Stimulated activated CD4-positive, alpha-beta T cell treated with anti-CD3 and anti-CD28 coated beads, TNF-alpha, amount 100 ng/mL, for 1 hour (primary cell): ENCODE measurements around the gene RPLP1.
"Not testable (repeated sequence)": the region's sequence is repeated elsewhere in the genome, so short reads cannot be mapped to it uniquely, and the experiment has no call there.

Experiments
- DNase-seq, 3 donors: peaks; one replicate each; pipeline ENCODE4 v3.0.0-alpha.2; 2020; ENCODE audit warnings: low read depth in 3 of 3, low spot score in 1 of 3

The RPLP1 gene

DNA sequence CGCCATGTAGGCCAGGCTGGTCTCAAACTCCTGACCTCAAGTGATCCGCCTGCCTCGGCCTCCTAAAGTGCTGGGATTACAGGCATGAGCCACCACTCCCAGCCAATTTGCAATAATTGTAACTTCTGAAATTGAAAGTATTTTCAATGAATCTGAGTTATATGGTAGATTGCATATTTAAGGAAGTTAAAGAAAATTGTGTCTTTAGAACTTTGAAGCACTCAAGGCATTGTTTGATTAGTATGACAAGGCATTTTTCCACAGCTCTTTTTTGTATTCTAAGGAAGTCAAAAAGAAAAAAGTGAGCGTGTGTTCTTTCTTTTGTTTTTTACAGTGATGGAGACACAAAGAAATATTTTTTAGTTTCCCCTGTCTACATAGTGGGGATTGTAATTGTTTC, 15.7 kb upstream of the RPLP1 start:
- DNase-seq, result no peak

DNA sequence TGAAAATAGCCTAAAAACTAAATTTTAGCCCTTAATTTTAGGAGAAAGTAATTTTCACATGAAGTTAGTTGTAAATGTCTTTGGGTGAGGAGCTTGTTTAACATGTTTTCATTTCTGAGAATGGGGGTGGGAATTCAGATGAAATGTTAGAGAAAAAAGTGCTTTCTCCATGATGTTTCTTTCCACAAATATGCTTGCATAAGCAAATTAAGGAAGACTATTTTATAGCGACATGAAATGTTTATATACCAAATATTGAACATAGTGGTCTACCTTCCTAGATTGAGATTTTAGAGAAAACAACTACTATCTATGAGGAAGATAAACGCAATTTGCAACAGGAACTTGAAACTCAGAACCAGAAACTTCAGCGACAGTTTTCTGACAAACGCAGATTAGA, 13.0 kb upstream of the RPLP1 start:
- DNase-seq, result no peak

DNA sequence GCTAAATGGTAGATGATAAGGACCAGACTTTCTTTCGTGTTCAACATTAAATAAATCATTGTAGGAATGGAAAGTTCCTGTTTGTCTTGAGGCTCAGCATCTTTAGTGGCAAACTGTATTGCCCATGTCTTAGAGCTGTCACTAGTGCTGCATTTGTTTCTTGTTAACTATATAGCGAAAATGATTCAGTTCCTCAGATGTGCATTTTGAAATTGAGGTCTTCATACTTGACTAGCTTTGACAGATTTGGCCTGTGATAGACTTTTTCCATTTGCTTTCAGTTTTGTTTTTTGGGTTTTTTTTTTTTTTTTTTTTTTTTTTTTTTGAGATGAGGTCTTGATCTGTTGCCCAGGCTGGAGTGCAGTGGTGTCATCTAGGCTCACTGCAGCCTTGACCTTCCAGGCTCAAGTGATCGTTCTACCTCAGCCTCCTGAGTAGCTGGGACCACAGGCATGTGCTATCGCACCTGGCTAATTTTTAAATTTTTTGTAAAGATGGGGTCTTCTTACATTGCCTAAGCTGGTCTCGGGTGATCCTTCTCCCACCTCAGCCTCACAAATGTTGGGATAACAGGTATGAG, 9.5 kb upstream of the RPLP1 start:
- DNase-seq, result no peak

DNA sequence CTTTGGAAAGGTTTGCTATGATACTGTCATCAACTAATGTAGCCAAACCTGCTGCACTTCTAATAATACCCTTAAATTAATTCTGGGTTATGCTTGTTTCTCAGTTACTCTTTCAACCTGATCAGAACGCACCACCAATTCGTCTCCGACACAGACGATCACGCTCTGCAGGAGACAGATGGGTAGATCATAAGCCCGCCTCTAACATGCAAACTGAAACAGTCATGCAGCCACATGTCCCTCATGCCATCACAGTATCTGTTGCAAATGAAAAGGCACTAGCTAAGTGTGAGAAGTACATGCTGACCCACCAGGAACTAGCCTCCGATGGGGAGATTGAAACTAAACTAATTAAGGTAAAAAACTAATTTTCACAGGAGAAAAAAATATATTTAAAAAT, 7.9 kb upstream of the RPLP1 start:
- DNase-seq, result no peak

DNA sequence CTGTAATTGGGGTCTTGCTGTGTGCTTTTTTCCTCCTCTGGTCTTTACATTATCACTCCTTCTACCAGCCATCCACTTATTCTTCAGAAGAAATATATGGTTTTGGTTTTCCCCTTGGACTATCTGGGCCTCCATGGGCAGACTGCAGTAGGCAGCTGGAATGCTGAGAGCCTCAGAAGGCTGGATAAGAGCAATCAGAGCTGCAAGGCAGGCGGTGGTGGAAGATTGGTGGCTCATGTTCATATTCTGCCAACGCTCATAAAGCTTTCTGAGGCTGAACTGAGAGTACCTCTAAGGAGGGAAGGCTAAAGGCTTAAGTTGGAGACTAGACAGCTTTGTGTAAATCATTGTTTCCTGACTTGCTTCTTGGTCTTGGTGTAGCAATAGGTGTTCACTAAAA, 5.7 kb upstream of the RPLP1 start:
- no peak for DNase-seq

DNA sequence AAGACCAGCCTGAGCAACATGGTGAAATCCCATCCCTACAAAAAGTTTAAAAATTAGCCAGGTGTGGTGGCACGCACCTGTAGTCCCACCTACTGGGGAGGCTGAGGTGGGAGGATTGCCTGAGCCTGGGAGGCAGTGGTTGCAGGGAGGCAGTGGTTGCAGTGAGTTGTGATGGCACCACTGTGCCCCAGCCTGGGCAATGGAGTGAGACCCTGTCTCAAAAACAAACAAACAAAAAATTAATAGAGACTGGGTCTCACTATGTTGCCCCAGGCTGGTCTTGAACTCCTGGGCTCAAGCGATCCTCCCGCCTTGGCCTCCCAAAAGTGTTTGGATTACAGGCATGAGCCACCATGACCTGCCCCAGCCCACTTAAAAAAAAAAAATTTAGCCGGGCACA, 2.4 kb upstream of the RPLP1 start:
- DNase-seq, result not testable (repeated sequence)

DNA sequence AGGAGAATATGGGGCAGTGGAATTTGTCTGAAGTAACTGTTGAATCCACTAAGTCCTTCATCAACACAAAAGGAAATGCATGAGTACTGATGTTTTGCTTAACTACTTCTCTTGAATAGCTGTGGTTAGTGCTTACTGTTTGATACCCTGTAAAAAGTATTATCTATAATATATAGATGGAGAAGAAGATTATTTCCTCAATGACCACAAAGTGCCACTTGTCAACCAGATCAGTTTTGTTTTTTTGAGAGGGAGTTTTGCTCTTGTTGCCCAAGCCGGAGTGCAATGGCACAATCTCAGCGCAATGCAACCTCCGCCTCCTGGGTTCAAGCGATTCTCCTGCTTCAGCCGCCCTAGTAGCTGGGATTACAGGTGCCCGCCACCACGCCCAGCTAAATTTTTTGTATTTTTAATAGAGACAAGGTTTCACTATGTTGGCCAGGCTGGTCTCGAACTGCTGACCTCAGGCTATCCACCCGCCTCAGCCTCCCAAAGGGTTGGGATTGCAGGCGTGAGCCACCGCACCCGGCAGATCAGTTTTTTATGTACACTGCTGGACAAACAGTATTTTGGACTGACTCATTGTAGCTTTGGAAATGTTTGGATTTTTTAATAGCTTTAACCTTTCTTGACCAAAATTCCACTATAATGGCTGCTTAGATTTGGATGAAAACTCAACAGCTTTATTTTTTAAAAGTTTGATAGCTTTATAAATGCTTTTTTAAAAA, 1.5 kb upstream of the RPLP1 start:
- DNase-seq, result no peak

DNA sequence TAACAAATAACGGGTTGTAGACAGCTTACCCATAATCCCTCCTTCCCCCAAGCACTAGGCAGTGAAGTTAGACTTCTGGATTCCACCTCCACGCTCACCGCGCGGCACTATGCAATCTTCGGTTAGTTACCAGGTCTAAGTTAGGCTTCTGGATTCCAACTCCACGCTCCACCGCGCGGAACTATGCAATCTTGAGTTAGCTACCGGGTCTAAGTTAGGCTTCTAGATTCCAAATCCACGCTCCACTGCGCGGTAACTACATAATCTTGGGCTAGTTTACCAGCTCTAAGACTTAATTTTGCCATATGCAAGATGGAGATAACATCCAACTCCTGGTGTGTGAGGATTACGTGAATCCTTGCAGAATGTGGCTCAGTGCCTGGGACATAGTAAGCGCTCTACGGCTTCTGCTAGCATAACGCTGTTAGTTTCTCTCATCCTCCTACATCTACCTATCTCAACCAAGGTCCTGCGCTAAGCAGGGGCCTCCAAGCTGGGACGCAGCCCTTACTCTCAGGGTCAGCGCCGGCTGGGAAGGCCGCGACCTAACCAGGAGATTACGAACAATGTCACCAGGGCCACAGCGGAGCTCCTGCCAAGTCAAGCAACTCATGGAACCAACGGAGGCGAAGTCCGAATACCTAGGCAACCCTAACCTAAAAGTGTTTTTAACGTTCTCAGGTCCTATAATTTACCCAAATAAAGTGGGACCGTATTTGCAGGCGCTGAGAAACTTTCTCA, 497 bp upstream of the RPLP1 start:
- no peak for DNase-seq

DNA sequence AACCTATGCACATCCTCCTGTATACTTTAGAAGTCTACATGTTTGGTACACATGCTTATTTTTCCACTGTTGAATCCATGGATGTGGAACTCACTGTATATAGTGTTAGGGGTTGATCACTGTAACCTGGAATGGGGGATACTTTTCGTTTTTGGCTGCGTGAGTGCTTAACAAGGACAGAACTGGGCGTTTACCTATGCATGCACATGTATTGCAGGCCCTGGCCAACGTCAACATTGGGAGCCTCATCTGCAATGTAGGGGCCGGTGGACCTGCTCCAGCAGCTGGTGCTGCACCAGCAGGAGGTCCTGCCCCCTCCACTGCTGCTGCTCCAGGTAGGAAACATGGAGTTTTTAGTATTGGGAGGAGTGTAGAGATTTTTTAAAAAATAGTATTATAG, 2.3 kb downstream of the RPLP1 start:
- no peak for DNase-seq

DNA sequence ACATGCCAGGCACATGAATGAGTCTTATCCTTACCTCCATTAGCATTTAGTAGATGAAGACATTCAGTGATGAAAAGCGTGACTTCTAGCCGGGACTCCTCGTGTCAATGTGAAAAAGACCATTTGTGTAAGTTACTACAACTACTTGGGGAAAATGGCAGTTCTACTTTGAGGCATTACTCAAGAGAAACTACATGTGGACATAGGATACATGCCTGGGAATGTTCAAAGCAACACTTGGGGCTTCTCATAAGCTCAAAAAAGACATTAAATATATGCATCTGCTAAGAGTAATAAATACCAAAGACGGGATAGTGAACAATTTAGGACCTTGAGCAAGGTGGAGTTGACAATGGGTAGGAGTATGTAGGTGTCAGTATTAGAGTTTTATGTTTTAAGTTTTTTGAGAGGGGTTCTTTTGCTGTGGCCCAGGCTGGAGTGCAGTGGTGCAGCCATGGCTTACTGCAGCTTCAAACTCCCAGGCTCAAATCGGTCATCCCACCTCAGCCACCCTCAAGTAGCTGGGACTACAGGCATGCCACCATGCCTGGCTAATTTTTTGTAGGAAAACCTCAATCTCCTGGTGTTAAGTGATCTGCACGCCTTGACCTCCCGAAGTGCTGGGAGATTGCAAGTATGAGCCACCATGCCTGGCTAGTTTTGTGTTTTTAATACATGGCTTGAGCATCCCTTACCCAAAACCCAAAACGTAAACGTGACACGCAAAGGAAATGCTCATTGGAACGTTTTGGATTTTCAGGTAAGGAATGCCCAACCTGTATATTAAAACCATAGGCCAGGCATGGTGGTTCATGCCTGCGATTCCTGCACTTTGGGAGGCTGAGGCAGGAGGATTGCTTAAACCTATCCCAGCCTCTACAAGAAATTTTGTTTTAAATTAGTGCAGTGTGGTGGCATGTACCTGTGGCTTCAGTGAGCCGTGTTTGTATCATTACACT, 3.9 kb downstream of the RPLP1 start:
- DNase-seq, result no peak

DNA sequence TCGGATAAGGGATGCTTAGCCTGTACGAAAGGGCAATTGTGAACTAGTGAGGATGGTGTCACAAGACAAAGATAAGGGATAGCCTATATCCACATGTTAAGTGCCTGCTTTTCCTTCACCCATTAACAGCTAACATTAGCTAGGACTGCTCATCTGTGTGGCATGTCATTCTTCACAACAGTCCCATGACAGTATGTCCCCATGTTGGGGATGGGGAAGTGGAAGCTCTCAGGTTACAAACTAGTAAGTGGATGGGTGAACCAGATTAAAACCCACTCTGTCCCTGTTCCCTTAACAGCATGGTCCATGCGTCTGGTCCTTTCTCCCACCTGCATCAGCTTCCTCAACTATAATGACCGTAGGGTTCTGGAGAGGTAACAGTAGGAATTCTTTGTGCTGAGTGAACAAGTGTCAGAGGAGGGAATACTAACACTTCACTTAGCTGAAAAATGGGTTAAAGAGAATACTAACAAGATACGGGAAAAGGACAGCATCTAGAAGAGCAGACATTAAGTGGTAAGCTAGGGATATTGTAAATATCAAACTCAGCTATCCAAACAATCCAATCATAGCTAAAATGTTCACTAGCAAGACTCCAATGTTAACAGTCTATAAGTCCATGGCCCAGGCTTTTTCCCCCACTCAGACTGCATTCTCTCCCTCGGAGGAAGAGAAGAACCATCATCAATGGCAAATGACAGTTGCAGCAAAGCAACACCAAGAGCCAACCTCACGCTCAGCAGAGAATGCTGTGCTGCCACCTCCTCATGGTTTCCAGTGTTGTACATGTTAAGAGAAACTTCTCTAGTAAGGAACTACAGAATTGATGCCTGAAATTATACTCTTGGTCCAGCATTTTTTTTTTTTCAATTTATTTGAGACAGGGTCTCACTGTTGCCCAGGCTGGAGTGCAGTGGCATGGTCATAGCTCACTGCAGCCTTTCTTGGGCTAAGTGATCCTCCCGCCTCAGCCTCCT, 5.0 kb downstream of the RPLP1 start:
- DNase-seq, result no peak

DNA sequence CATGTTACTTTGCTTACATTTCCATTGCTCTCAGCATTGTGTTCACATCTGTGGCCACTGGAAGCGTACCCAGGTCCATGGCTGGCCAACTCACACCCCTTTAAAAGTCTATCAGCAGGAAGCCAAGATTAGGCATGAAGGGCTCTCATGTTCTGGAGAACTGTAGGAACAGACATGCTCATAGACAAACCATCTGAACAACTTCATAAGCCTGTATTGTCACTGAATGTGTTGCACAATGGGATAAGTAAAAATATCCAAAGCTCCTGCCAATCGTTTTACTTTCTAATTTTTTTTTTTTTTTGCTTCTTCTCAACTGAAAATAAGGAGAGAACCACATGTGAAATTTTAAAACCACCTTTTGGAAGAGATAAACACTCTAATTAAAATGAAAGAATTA, 6.4 kb downstream of the RPLP1 start:
- no peak for DNase-seq

DNA sequence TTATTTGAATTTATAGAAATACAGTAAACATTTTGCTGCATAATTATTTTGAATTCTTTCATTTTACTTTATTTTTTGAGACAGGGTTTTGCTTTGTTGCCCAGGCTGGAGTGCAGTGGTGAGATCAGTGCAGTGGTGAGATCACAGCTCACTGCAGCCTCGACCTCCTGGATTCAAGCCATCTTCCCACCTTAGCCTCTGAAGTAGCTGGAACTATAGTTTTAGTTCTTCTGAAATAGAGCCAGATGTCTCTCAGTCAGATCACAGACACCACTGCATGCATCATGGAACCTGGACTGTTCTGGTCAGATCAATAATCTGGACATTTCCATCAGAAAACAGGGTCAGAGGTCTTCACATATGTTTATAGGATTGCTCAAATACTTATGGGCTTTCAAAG, 7.9 kb downstream of the RPLP1 start:
- no peak for DNase-seq

DNA sequence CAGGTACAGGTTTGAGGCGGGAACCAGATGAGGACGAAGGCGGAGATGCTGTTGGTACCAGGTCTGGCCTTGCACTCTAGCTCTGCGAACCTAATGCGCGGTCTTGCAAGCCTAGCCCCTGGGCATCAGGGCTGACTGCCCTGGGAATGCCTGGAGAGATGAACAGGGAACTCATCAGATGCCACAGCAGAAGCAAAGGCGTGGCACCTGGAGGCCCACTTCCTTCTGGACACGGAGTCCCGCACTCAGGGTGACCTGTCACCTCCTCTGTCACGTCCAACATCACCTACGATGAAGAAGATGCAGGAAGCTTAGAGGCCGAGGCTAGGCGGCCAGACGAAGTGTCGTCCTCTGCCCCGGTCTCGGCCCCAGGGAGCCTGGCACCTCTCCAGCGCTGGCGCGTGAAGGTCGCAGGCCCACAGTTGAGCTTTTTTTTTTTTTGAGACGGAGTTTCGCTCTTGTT, 9.4 kb downstream of the RPLP1 start:
- DNase-seq, result no peak

DNA sequence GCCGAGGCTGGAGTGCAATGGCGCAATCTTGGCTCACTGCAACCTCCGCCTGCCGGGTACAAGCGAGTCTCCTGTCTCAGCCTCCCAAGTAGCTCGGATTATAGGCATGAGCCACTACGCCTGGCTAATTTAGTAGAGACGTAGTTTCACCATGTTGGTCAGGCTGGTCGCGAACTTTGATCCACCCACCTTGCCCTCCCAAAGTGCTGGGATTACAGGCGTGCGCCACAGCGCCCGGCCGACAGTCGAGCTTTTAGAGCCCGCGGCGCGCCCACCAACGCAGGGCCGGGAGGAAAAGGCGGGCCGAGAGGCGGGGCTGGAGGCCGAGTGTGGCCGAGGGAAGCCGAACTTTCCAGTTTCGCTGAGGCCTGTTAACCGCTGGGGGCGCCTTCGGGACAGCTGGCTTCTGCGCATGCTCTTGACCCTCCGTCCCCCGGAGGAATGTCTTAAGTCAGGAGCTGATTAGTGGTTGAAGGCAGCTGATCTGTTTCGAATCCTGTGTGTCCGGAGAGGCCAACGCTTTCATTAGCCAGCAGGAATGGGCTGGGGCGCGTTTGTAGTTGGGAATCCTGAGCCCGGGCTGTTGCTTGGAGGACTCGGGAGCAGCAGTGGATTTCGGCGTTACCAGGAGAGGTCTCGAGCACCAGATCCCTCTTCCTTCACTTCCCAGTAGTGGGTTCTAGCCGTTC, 10.0 kb downstream of the RPLP1 start:
- DNase-seq, result peak; percentile 83 to 87 (median 85)

DNA sequence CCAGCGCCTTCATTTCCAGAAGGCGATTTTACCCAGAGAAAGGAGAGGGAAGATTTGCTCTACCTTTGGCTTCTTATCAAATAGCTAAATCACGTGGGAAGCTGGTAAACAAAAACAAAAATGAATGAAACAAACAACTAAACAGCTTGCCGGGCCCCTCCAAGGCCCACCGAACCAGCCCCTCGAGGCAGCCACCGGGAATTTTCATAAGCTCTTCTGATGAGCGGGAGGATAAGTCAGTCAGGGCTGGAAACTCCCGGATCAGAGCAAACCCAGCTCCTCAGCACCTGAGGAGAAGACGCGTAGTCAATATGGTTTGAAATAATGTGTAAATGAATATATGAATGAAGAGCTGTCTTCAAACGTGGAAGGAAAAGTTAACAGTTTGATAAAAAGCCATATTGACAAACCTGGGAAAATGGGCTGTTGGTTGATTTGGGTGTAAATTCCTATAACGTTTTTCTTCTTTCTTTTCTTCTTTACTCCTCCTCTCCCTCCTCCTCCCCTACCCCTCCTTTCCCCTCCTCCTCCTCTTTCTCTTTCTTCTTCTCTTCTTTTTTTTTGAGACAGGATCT, 10.7 kb downstream of the RPLP1 start:
- no peak for DNase-seq

DNA sequence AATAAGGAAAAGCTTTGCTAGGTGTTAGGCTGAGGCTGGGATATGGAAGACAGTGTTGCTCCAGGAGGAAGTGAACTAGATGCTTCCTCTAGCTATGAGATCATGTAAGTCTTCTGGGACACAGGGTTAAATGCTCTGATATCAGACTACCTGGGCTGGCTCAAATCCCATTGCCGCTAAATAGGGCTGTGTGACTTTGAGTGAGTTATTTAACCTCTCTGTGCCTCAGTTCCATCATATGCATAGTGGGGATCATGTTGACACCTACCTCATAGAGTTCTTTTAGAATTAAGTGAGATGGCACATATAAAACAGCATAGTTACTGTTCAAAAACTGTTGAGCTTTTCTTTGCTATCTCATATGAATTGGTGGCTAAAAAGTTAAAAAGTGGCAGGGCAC, 12.6 kb downstream of the RPLP1 start:
- no peak for DNase-seq

DNA sequence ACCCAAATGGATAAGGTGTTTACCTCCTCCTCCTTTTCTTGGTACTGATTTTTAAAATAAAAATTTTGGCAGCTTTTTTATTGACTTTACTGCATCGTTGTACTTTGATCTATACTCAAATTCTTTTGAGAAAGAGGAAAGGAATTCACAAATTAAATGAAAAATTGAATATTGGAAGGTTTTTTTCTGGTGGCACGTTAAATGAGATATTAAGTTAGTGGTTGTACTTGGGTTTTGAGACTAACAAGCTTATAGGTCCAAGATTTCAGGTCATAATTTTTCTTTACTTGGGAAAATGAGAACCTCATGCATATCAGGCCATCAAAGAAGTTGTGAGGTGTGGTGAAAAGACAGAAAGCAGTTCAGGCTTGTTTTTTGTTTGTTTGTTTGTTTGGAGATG, 14.1 kb downstream of the RPLP1 start:
- no peak for DNase-seq

DNA sequence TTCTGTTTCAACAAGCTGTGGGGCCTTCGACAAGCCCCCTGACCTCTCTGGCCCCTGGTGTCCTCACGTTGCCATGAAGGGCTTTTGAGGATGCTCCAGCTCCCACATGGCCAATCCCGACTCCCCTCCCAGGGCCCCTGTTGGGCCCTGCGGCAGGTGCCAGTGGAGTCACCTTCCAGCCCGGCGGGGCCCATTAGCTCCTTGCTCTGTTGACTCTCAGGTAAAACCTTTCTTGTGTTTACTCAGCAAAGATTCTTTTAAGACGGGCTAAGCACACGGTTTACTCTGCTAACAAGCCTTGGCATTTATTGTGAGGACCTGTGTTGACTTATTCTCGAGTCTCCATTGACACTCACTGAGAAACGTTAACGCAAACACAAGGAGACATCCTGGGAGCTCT, 15.0 kb downstream of the RPLP1 start:
- DNase-seq, result no peak
